Adipose tissue (tissue), 3 donors: ENCODE measurements around the gene SUFU. TPM values are rescaled to one million over a fixed set of nuclear protein-coding genes. Genes with fewer than 3 reads are reported as not detected.
"Not testable (repeated sequence)": the region's sequence is repeated elsewhere in the genome, so short reads cannot be mapped to it uniquely, and the experiment has no call there.

Source experiments
- H3K27ac ChIP-seq: one replicate; pipeline ENCODE4 v1.5.1; 2013; ENCODE audit warnings: low read depth, low read length
- whole genome bisulfite sequencing, 3 donors: extraction: QIAGEN DNeasy Blood & Tissue Kit; methylation state at CpG; one replicate each; pipeline ENCODE4 v1.1.7; 2013; 5-methylcytosine and 5-hydroxymethylcytosine counted together
- polyA plus RNA-seq, 3 donors: library from polyadenylated mRNA; stranded (reverse); fragments of 200-250 nt; gene quantifications; one replicate each; pipeline ENCODE4 v1.2.3, GENCODE V29; 2013
- donor health status: healthy with polysubstance abuse.
- donor health status: Bipolar disorder and iron deficiency.
- donor health status: healthy.

The SUFU gene
- polyA plus RNA-seq, 3 donors = 2.7 to 5.3 (median 3.6) TPM

DNA sequence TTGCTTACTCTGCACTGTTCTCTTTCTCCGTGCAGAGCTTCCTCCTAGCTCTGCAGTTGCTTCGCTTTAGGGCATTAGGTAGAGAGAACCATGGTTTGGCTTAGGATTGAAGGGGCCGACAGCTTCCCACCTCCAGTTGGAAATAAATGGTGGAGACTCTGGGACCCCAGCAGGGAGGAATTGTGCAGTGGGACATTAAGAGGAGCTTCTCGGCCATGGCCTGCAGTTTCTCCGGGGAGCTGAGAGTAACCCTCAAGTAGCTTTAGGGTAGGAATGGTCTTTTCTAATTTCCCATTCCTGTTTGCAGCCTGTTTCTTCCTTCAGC, 1.2 kb downstream of the SUFU start:
- no peak overlapping the region for H3K27ac ChIP-seq
- 7 to 19% (median 9%) methylated on average over 5 of the region's 5 CpGs for WGBS, 3 donors

DNA sequence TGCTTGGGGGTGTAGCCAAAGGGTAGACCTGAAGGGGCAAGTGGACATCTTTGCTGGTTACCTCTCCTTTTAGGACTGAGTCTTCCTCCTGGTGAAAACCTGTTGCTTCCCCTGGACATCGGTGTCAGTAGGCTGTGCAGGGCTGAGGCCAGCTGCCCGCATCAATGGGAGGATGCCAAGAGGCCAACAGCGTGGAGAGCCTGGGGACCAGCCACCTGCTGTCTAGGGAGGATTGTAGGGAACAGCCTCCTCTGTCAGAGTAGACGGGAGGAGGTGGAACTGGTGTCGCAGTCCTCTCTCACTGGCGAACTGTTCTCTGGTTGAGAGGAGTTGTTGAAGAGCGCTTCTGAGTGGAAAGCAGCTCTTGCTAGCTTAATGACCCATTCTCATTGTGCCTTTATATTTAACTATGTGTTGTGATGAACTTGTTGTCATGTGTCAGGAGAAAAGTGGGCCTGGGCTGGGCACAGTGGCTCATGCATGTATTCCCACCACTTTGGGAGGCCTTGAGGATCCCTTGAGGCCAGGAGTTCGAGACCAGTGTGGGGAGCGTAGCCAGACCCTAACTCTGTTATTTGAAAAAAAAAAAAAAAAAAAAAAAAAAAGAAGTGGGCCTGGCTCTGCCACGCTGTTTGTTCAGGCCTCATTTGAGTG, 1.8 kb downstream of the SUFU start:
- WGBS, 3 donors = 70 to 79% (median 75%) methylated on average over 10 of the region's 10 CpGs
- H3K27ac ChIP-seq = no peak overlapping the region

GRCh38 chr10:102507521-102507920, 3.7 kb downstream of the SUFU start:
- WGBS, 3 donors = 59 to 81% (median 73%) methylated on average over 3 of the region's 3 CpGs
- no peak overlapping the region for H3K27ac ChIP-seq

DNA sequence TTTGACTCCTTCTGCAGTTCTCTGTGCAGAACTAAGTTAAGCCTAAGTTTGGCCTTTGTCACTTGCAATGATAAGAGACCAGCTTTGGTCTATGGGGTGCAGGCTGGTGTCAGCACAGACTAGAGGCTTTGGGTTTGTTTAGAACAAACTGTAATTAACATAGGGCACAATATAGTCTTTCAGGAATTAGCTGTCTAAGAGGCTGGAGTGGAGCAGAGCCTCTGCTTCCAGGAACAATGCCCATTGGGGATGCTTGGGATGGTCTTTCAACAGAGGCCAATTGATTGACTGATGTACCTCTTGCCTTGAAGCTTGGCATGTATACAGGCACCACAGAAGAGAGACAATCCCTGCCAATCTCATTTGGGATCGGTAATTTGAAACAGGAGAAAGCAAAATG, 4.7 kb downstream of the SUFU start:
- H3K27ac ChIP-seq = no peak overlapping the region
- 86 to 91% (median 90%) methylated on average over 1 of the region's 1 CpG for WGBS, 3 donors

DNA sequence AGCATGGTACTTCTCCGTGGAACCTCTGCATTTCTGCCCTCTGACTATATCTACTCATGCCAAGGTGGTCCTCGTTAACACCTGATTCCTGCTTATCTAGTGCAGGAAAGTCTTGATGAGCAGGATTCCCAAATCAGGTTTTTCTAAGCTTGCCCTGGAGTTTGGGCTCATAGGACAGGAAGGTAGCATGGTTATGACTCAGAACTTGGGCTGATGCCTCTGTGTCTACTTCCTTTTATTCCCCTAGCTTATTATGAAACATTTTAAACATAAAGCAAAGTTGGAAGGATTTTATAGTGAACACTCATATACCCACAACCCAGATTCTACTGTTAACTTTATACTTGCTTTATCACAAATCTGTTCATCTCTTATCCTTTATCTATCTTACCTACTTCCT, 5.6 kb downstream of the SUFU start:
- WGBS, 3 donors = 42 to 85% (median 67%) methylated on average over 2 of the region's 2 CpGs

GRCh38 chr10:102511583-102512274, 8.0 kb downstream of the SUFU start:
- 71 to 88% (median 73%) methylated on average over 6 of the region's 6 CpGs for WGBS, 3 donors
- H3K27ac ChIP-seq = no peak overlapping the region

More for the DNA sequence above, 5.6 kb downstream of the SUFU start:
- H3K27ac ChIP-seq = no peak overlapping the region

DNA sequence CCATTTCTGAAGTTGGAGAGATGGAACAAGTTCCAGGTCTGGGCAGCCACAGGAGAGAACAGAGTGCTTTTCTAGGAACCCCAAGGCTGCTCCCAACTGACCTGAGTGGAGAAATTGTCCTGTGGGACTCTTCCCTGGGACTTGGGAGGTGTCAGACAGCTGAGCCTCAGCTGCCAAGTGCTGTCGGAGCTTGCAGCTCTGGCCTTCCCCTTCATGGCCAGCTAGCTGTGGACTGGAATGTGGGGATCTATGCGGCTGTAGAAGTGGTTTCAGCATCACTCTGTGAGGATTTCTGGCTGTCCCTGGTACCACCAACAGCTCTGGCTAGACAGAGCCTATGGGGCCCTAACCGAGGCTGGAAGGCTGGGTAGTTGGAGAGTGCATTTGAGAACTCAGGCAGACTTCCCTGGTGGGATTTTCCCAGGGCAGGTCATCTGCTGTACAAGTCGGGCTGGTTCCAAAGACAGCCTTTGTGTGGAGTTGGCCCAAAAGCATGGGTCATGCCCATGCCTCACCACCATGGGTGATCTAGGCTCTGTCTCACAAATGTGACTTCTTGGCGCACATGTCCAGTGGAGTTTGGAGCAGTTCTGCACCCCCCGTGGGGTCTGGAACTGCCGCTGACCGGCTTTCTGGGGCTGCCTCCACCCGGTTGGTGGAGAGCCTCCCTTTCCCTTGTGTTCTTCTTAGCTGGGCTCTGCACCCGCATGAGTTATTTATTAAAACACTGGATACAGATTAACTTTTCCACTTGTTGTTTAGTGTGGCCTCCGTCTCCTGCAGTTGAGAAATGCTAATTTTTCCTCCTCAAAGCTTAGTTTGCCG, 10.9 kb downstream of the SUFU start:
- no peak overlapping the region for H3K27ac ChIP-seq
- 64 to 88% (median 87%) methylated on average over 12 of the region's 12 CpGs for WGBS, 3 donors

- no peak overlapping the region for H3K27ac ChIP-seq
Observed at GRCh38 chr10:102515724-102516123, 12.0 kb downstream of the SUFU start.

DNA sequence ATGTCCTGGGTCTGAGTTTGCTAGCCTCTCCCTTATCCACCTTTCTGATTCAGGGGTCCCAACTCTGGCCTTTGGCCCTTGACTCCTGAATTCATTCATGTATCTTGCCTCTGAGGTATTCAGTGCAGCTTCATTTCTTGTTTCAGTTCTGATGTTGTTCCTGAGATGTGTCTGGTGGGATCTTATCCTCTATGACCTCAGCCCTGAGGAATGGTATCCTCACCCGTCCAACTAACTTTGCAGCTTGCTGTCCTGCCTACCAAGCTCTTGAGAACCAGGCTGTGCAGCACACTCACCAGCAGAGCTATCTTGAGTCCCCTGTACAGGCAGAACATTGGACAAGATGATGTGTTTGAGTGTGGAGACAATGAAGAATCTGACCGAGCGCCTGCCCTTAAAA, 13.8 kb downstream of the SUFU start:
- no peak overlapping the region for H3K27ac ChIP-seq
- 81 to 97% (median 87%) methylated on average over 3 of the region's 3 CpGs for WGBS, 3 donors

More at GRCh38 chr10:102515724-102516123, 12.0 kb downstream of the SUFU start:
- 92 to 97% (median 95%) methylated on average over 3 of the region's 3 CpGs for WGBS, 3 donors

DNA sequence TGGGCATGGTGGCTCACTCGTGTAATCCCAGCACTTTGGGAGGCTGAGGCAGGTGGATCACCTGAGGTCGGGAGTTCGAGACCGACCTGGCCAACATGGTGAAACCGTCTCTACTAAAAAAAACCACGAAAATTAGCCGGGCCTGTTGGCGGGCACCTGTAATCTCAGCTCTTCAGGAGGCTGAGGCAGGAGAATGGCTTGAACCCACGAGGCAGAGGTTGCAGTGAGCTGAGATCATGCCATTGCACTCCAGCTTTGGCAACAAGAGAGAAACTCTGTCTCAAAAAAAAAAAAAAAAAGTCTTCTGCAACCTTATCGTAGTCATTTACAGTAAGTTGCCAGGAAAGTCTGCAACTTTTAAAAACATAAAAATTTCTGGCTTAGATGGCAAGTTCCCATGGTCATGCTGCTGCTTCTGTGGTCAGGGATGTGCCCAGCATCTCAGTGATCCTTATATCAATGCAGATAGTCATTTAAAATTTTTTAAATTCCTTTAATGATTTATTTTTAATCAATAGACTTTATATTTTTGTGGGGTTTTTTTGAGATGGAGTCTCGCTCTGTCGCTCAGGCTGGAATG, 15.6 kb downstream of the SUFU start:
- WGBS, 3 donors = 89% methylated on average over 12 of the region's 12 CpGs
- H3K27ac ChIP-seq = no peak overlapping the region

DNA sequence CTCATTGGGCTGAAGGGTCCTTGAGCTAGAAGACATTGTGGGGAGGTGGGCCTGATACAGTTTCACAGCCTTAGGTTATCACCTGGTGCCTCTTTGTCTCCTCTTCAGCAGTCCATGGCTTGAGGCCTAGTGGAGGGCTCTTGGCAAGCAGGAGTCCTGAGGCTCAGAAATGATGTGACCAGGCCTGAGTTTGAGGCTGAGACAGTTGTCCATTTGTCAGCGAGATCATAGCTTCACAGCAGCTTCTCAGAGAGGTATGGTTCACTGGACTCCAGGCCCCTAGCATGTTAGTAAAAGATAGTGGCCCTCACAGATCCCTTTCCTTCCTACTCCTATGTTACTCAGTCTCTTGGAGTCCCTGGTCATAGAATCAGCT, 19.1 kb downstream of the SUFU start:
- WGBS, 3 donors = 100% methylated on average over 1 of the region's 1 CpG

GRCh38 chr10:102523250-102524029, 19.7 kb downstream of the SUFU start:
- WGBS, 3 donors = 71 to 77% (median 73%) methylated on average over 7 of the region's 7 CpGs
- H3K27ac ChIP-seq = no peak overlapping the region

More for the DNA sequence above, 19.1 kb downstream of the SUFU start:
- H3K27ac ChIP-seq = no peak overlapping the region

DNA sequence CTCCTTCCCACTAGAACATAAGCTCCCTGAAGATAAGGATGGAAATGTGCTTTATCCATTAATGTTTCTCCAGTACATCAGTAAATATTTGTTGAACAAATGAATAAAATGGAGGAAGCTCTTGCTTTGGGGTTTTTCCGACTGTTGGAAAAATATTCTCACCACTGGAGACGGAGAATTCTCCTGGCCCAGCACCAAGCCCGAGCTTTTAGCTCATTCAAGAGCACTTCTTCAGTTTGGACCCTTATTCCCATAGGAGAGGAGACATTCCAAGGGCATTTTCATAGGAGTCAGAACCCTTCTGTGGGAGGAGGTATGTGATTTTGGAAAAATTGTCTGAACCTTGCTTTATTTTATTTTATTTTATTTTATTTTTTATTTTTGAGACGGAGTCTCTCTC, 21.0 kb downstream of the SUFU start:
- H3K27ac ChIP-seq = no peak overlapping the region
- 68 to 83% (median 79%) methylated on average over 4 of the region's 4 CpGs for WGBS, 3 donors

DNA sequence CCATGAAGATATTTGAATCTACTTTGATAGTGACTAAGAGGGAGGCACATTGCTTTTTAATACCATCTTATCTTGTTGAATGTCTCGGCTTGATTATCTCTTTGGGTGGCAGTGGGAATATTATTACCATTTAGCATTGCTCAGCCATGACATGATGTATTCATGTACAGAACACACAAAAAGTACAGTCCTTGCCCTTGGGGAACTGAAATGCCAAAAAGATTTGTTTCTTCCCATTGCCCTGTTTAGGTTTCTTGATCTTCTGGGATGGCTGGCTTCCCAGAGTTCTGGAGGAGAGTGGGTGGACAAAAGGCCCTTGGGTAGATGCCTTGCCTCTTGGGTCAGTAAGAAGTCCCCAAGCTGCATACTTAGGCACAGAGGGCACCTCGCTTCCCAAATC, 23.8 kb downstream of the SUFU start:
- 83 to 92% (median 90%) methylated on average over 2 of the region's 2 CpGs for WGBS, 3 donors
- no peak overlapping the region for H3K27ac ChIP-seq

DNA sequence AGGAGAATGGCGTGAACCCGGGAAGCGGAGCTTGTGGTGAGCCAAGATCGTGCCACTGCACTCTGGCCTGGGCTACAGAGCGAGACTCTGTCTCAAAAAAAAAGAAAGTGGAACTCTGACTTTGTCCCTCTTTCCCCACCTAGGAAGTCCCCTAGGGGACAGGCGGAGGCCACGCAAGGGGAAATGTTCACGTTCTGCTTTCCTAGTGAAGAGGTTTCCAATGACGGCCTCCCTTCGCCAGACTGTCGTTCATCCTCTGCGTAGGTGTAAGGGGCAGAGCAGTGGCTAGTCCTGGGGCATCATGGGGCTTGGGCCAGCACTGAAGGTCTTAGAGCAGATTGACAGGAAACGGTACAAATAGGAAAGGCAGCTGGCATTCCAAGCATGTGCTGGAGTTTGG, 30.6 kb downstream of the SUFU start:
- 65 to 84% (median 81%) methylated on average over 13 of the region's 13 CpGs for WGBS, 3 donors
- no peak overlapping the region for H3K27ac ChIP-seq

- WGBS, 3 donors = 94 to 97% (median 94%) methylated on average over 9 of the region's 9 CpGs
- not testable (repeated sequence) for H3K27ac ChIP-seq
Observed at GRCh38 chr10:102534966-102535365, 31.2 kb downstream of the SUFU start.

GRCh38 chr10:102535481-102536147, 31.8 kb downstream of the SUFU start:
- H3K27ac ChIP-seq = no peak overlapping the region

GRCh38 chr10:102537367-102537766, 33.6 kb downstream of the SUFU start:
- H3K27ac ChIP-seq = no peak overlapping the region

More at GRCh38 chr10:102535481-102536147, 31.8 kb downstream of the SUFU start:
- 94 to 96% (median 95%) methylated on average over 7 of the region's 7 CpGs for WGBS, 3 donors
